Glutamatergic neuron (in vitro differentiated cells): ENCODE results near the gene GNAT3. TPM values are rescaled to one million over a fixed set of nuclear protein-coding genes. Genes with fewer than 3 reads are reported as not detected.

ENCODE experiments used
- DNase-seq: peaks from one replicate; pipeline ENCODE4 v3.0.0; 2022
- H3K27ac Mint-ChIP-seq: one replicate; pipeline ENCODE4 v1.8.0; 2020; ENCODE audit warnings: mild to moderate bottlenecking, mixed read lengths, inconsistent platforms; ENCODE audit not compliant: unreplicated experiment
- H3K27me3 Mint-ChIP-seq: one replicate; pipeline ENCODE4 v1.8.0; 2020; ENCODE audit warnings: mild to moderate bottlenecking, moderate library complexity, mixed read lengths, inconsistent platforms; ENCODE audit not compliant: unreplicated experiment
- H3K36me3 Mint-ChIP-seq: one replicate; pipeline ENCODE4 v1.8.0; 2020; ENCODE audit warnings: mild to moderate bottlenecking, mixed read lengths, inconsistent platforms; ENCODE audit not compliant: unreplicated experiment
- H3K4me1 Mint-ChIP-seq: one replicate; pipeline ENCODE4 v1.8.0; 2020; ENCODE audit warnings: mild to moderate bottlenecking, low read depth, mixed read lengths, inconsistent platforms; ENCODE audit not compliant: unreplicated experiment
- H3K4me3 Mint-ChIP-seq: one replicate; pipeline ENCODE4 v1.8.0; 2020; ENCODE audit warnings: mild to moderate bottlenecking, mixed read lengths, inconsistent platforms; ENCODE audit not compliant: unreplicated experiment
- H3K9me3 Mint-ChIP-seq: one replicate; pipeline ENCODE4 v1.8.0; 2020; ENCODE audit warnings: mild to moderate bottlenecking, moderate library complexity, mixed read lengths, inconsistent platforms; ENCODE audit not compliant: unreplicated experiment
- total RNA-seq: library from RNA; stranded (reverse); fragmentation: NEBNext Ultra II Directional; extraction: Animal tissue kit (Norgen Biotek cat#: 25700); gene quantifications from one replicate; pipeline ENCODE4 v1.2.1, GENCODE V29; 2021; ENCODE audit not compliant: unreplicated experiment
- TF ChIP-seq, protein P1 (sequence below): fragments of 200-600 bp; sonication (generic); IDR thresholded peaks from one replicate; pipeline ENCODE4 v1.5.0; 2021; ENCODE audit not compliant: partially characterized antibody, unreplicated experiment

Gene GNAT3
- total RNA-seq, 1 donor from 2014 or later = 2.0 TPM

- Mint-ChIP-seq H3K4me3 (no peak overlapping the region), H3K27me3 (no peaks in the 10 kb centered on the region)
These were observed 20.3 kb upstream of the GNAT3 start for GRCh38 chr7:80532153-80532552.

DNA sequence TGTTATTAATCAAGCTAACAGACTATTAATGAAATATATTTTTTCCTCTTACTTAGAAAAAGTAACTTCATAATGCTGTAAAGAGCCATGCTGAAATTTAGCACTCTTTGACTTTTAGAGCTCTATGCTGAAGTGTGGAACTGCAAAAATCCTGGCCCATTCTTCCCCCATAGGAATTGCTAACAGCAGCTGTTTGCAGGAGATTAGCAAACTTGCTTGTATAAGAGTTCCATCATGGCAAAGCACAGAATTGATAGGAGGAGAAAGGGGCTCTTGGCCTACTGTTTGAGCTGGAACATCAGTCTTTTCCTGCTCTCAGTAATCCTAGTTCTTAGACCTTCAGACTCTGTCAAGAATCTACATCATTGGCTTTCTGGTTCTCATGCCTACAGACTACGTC lies 18.3 kb upstream of the GNAT3 start:
- no peak for DNase-seq
- peaks cover 5% of the 10 kb centered on the region for H3K36me3 Mint-ChIP-seq
- no peaks in the 10 kb centered on the region for H3K9me3 Mint-ChIP-seq
- no peak overlapping the region for H3K27ac Mint-ChIP-seq
- H3K4me3 Mint-ChIP-seq = no peak overlapping the region
- TF ChIP-seq, protein P1, sequence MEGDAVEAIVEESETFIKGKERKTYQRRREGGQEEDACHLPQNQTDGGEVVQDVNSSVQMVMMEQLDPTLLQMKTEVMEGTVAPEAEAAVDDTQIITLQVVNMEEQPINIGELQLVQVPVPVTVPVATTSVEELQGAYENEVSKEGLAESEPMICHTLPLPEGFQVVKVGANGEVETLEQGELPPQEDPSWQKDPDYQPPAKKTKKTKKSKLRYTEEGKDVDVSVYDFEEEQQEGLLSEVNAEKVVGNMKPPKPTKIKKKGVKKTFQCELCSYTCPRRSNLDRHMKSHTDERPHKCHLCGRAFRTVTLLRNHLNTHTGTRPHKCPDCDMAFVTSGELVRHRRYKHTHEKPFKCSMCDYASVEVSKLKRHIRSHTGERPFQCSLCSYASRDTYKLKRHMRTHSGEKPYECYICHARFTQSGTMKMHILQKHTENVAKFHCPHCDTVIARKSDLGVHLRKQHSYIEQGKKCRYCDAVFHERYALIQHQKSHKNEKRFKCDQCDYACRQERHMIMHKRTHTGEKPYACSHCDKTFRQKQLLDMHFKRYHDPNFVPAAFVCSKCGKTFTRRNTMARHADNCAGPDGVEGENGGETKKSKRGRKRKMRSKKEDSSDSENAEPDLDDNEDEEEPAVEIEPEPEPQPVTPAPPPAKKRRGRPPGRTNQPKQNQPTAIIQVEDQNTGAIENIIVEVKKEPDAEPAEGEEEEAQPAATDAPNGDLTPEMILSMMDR = no peak
- no peaks in the 10 kb centered on the region for H3K27me3 Mint-ChIP-seq
- H3K4me1 Mint-ChIP-seq = no peaks in the 10 kb centered on the region

More at GRCh38 chr7:80532153-80532552, 20.3 kb upstream of the GNAT3 start:
- TF ChIP-seq, protein P1 = no peak
- DNase-seq = no peak
- Mint-ChIP-seq H3K9me3 (no peaks in the 10 kb centered on the region), H3K4me1 (no peaks in the 10 kb centered on the region), H3K36me3 (peaks cover 5% of the 10 kb centered on the region), H3K27ac (no peak overlapping the region)

- DNase-seq = no peak
- H3K4me1 Mint-ChIP-seq = no peaks in the 10 kb centered on the region
- H3K36me3 Mint-ChIP-seq = peaks cover 5% of the 10 kb centered on the region
- H3K9me3 Mint-ChIP-seq = no peaks in the 10 kb centered on the region
- no peak overlapping the region for H3K4me3 Mint-ChIP-seq
- TF ChIP-seq, protein P1 = no peak
- no peak overlapping the region for H3K27ac Mint-ChIP-seq
- no peaks in the 10 kb centered on the region for H3K27me3 Mint-ChIP-seq
These were observed 17.5 kb upstream of the GNAT3 start for GRCh38 chr7:80529362-80529761.

GRCh38 chr7:80528689-80529088 lies 16.8 kb upstream of the GNAT3 start:
- TF ChIP-seq, protein P1 = no peak
- H3K9me3 Mint-ChIP-seq = no peaks in the 10 kb centered on the region
- DNase-seq = no peak
- no peak overlapping the region for H3K4me3 Mint-ChIP-seq
- H3K4me1 Mint-ChIP-seq = no peaks in the 10 kb centered on the region
- no peak overlapping the region for H3K27ac Mint-ChIP-seq
- no peaks in the 10 kb centered on the region for H3K27me3 Mint-ChIP-seq
- peaks cover 5% of the 10 kb centered on the region for H3K36me3 Mint-ChIP-seq

- no peak overlapping the region for H3K4me3 Mint-ChIP-seq
- H3K36me3 Mint-ChIP-seq = no peaks in the 10 kb centered on the region
- TF ChIP-seq, protein P1 = no peak
These were observed 14.6 kb upstream of the GNAT3 start for GRCh38 chr7:80526472-80526871.

More at GRCh38 chr7:80526472-80526871, 14.6 kb upstream of the GNAT3 start:
- H3K4me1 Mint-ChIP-seq = no peaks in the 10 kb centered on the region
- H3K27ac Mint-ChIP-seq = no peak overlapping the region
- DNase-seq = no peak
- H3K9me3 Mint-ChIP-seq = no peaks in the 10 kb centered on the region
- H3K27me3 Mint-ChIP-seq = no peaks in the 10 kb centered on the region
